NCI-H1105 (cell line): Measurements from ENCODE around the gene SLC16A10.
"Not testable (repeated sequence)": the region's sequence is repeated elsewhere in the genome, so short reads cannot be mapped to it uniquely, and the experiment has no call there.

ENCODE experiments used
- DNase-seq: peaks from one replicate; lab custom pipeline; 2025; lab: John Stamatoyannopoulos, UW

The SLC16A10 gene

GRCh38 chr6:111220383-111221031, 133.2 kb downstream of the SLC16A10 start:
- DNase-seq: no peak

- no peak for DNase-seq
Measured at GRCh38 chr6:111221804-111222203, 134.5 kb downstream of the SLC16A10 start.

GRCh38 chr6:111222341-111222740, 135.0 kb downstream of the SLC16A10 start:
- DNase-seq: no peak

GRCh38 chr6:111228094-111228493, 140.8 kb downstream of the SLC16A10 start:
- DNase-seq: no peak

GRCh38 chr6:111230351-111231089, 143.2 kb downstream of the SLC16A10 start:
- no peak for DNase-seq

- DNase-seq: no peak
Measured at GRCh38 chr6:111231090-111231459, 143.8 kb downstream of the SLC16A10 start.

GRCh38 chr6:111237852-111238251, 150.5 kb downstream of the SLC16A10 start:
- no peak for DNase-seq

- no peak for DNase-seq
Measured at GRCh38 chr6:111238464-111239119, 151.3 kb downstream of the SLC16A10 start.

- no peak for DNase-seq
Measured at GRCh38 chr6:111239461-111239860, 152.2 kb downstream of the SLC16A10 start.

GRCh38 chr6:111242452-111242851, 155.1 kb downstream of the SLC16A10 start:
- DNase-seq: no peak

GRCh38 chr6:111243095-111243494, 155.8 kb downstream of the SLC16A10 start:
- DNase-seq: no peak

- no peak for DNase-seq
Measured at GRCh38 chr6:111248789-111249188, 161.5 kb downstream of the SLC16A10 start.

- DNase-seq: no peak
Measured at GRCh38 chr6:111250791-111251354, 163.6 kb downstream of the SLC16A10 start.

- DNase-seq: no peak
Measured at GRCh38 chr6:111252726-111253125, 165.4 kb downstream of the SLC16A10 start.

GRCh38 chr6:111254004-111254778, 166.9 kb downstream of the SLC16A10 start:
- no peak for DNase-seq

GRCh38 chr6:111254779-111255166, 167.5 kb downstream of the SLC16A10 start:
- no peak for DNase-seq

GRCh38 chr6:111255838-111256237, 168.5 kb downstream of the SLC16A10 start:
- DNase-seq: not testable (repeated sequence)

GRCh38 chr6:111256646-111257045, 169.3 kb downstream of the SLC16A10 start:
- DNase-seq: no peak

- no peak for DNase-seq
Measured at GRCh38 chr6:111258010-111258409, 170.7 kb downstream of the SLC16A10 start.

GRCh38 chr6:111258615-111259088, 171.3 kb downstream of the SLC16A10 start:
- no peak for DNase-seq

GRCh38 chr6:111259089-111259831, 172.0 kb downstream of the SLC16A10 start:
- DNase-seq: peak; percentile 99
